Liver (tissue), 9 donors: ENCODE data around the gene WWOX. TPM values are rescaled to one million over a fixed set of nuclear protein-coding genes. Genes with fewer than 3 reads are reported as not detected.

Experiments
- DNase-seq: peaks from one replicate; pipeline ENCODE4 v3.0.0-alpha.2; 2017; ENCODE audit warnings: low spot score
- H3K27ac ChIP-seq, 2 donors: one replicate each; pipeline ENCODE4 v1.7.0; 2013; ENCODE audit warnings: inconsistent platforms in 2 of 2, low read length in 2 of 2, control low read depth in 1 of 2, low read depth in 1 of 2, mild to moderate bottlenecking in 1 of 2
- H3K27me3 ChIP-seq, 4 donors: one replicate each; pipeline versions ENCODE4 v1.6.1 to v1.7.0; 2013; ENCODE audit warnings: low read length in 3 of 4, inconsistent platforms in 1 of 4, mild to moderate bottlenecking in 1 of 4, moderate library complexity in 1 of 4; ENCODE audit not compliant: control insufficient read depth in 4 of 4, insufficient read depth in 4 of 4
- H3K36me3 ChIP-seq, 4 donors: one replicate each; pipeline versions ENCODE4 v1.6.1 to v1.7.0; 2013; ENCODE audit warnings: low read length in 3 of 4, mild to moderate bottlenecking in 3 of 4, low read depth in 1 of 4, moderate library complexity in 1 of 4; ENCODE audit not compliant: control insufficient read depth in 4 of 4, insufficient read depth in 3 of 4
- H3K4me1 ChIP-seq, 4 donors: one replicate each; pipeline versions ENCODE4 v1.6.1 to v1.7.0; 2013; ENCODE audit warnings: low read length in 3 of 4, mild to moderate bottlenecking in 3 of 4, moderate library complexity in 1 of 4; ENCODE audit not compliant: control insufficient read depth in 4 of 4, insufficient read depth in 4 of 4
- H3K4me3 ChIP-seq, 3 donors: one replicate each; pipeline versions ENCODE4 v1.6.1 to v1.7.0; 2013; ENCODE audit warnings: low read length in 3 of 3, control low read depth in 1 of 3, low read depth in 1 of 3, mild to moderate bottlenecking in 1 of 3
- H3K9ac ChIP-seq, 2 donors: one replicate each; pipeline ENCODE4 v1.7.0; 2013; ENCODE audit warnings: low read length in 2 of 2, mild to moderate bottlenecking in 2 of 2, moderate library complexity in 2 of 2, control low read depth in 1 of 2, low read depth in 1 of 2
- H3K9me3 ChIP-seq, 4 donors: one replicate each; pipeline versions ENCODE4 v1.6.1 to v1.7.0; 2013; ENCODE audit warnings: low read length in 3 of 4; ENCODE audit not compliant: control insufficient read depth in 4 of 4
- CTCF ChIP-seq: fragments of 150-350 bp; IDR thresholded peaks from 2 replicates; pipeline ENCODE4 v1.5.1; 2017; ENCODE audit warnings: improper control_type of control experiment, low read depth, low read length; ENCODE audit not compliant: missing input control
- FOXA1 ChIP-seq: IDR thresholded peaks from 2 replicates; pipeline ENCODE4 v1.6.1; 2016; ENCODE audit warnings: antibody characterized with exemption
- FOXA2 ChIP-seq: IDR thresholded peaks from 2 replicates; pipeline ENCODE4 v1.6.1; 2016; ENCODE audit warnings: antibody characterized with exemption
- HNF4A ChIP-seq, 2 donors: conservative IDR thresholded peaks; 2 replicates each; pipeline ENCODE4 v1.6.1; 2016; ENCODE audit warnings: antibody characterized with exemption in 2 of 2, mild to moderate bottlenecking in 2 of 2
- HNF4G ChIP-seq: IDR thresholded peaks from 2 replicates; pipeline ENCODE4 v1.6.1; 2016; ENCODE audit warnings: antibody characterized with exemption
- MAX ChIP-seq: IDR thresholded peaks from 2 replicates; pipeline ENCODE4 v1.6.1; 2016; ENCODE audit warnings: antibody characterized with exemption
- RAD21 ChIP-seq, 2 donors: IDR thresholded peaks; 2 replicates each; pipeline ENCODE4 v1.6.1; 2016; ENCODE audit warnings: antibody characterized with exemption in 2 of 2, mild to moderate bottlenecking in 2 of 2
- REST ChIP-seq: IDR thresholded peaks from 2 replicates; pipeline ENCODE4 v1.6.1; 2016; ENCODE audit warnings: antibody characterized with exemption, mild to moderate bottlenecking
- RXRA ChIP-seq, 2 donors: IDR thresholded peaks; 2 replicates each; pipeline ENCODE4 v1.6.1; 2017 to 2018; ENCODE audit warnings: antibody characterized with exemption in 2 of 2, mild to moderate bottlenecking in 1 of 2
- SP1 ChIP-seq: IDR thresholded peaks from 2 replicates; pipeline ENCODE4 v1.6.1; 2018; ENCODE audit warnings: antibody characterized with exemption, mild to moderate bottlenecking
- TAF1 ChIP-seq: conservative IDR thresholded peaks from 2 replicates; pipeline ENCODE4 v1.6.1; 2016; ENCODE audit warnings: antibody characterized with exemption, mild to moderate bottlenecking
- YY1 ChIP-seq: IDR thresholded peaks from 2 replicates; pipeline ENCODE4 v1.6.1; 2016; ENCODE audit warnings: antibody characterized with exemption, mild to moderate bottlenecking
- ZBTB33 ChIP-seq: IDR thresholded peaks from 2 replicates; pipeline ENCODE4 v1.6.1; 2016; ENCODE audit warnings: antibody characterized with exemption
- WGBS: extraction: QIAGEN DNeasy Blood & Tissue Kit; methylation state at CpG from one replicate; pipeline ENCODE4 v1.1.7; 2013; 5-methylcytosine and 5-hydroxymethylcytosine counted together
- polyA plus RNA-seq, 2 donors: library from polyadenylated mRNA; stranded (reverse) in 1 of 2; unstranded in 1 of 2; fragments of 200-250 nt in 1 of 2; fragments of >200 nt in 1 of 2; fragmentation: Nextera tagmentation in 1 of 2; extraction: Ambion mirVana in 1 of 2; gene quantifications; one replicate each; pipeline versions ENCODE4 v1.2.1 to v1.2.3, GENCODE V29; 2013 to 2015
- total RNA-seq, 2 donors: library from RNA; depleted of rRNA; stranded (reverse); fragments of >200 nt; gene quantifications; one replicate each; pipeline ENCODE4 v1.2.3, GENCODE V29; 2014
- donor health status: healthy.
- donor health status: healthy.
- donor health status: healthy.
- donor health status: healthy.
- donor health status: healthy.

The WWOX gene
- total and polyA plus RNA-seq, 4 donors: 9.8 to 46.0 (median 15.3) TPM

GRCh38 chr16:78791011-78791410 is 691.6 kb downstream of the WWOX start (continued):
- TF ChIP-seq HNF4G (no peak), CTCF (no peak), RAD21 (IDR thresholded peaks at IDR 0.05) (no peak)

- H3K27me3 ChIP-seq: no peaks in the 10 kb centered on the region
- DNase-seq: no peak
- no peak overlapping the region for H3K9ac ChIP-seq
- no peak overlapping the region for H3K4me3 ChIP-seq
- H3K9me3 ChIP-seq: no peaks in the 10 kb centered on the region
- H3K36me3 ChIP-seq: no peaks in the 10 kb centered on the region
- H3K4me1 ChIP-seq: no peaks in the 10 kb centered on the region
- H3K27ac ChIP-seq: no peak overlapping the region
- TF ChIP-seq REST: no peak
- TF ChIP-seq RXRA (IDR thresholded peaks at IDR 0.05): no peak
- TF ChIP-seq RAD21 (IDR thresholded peaks at IDR 0.05): no peak
- TF ChIP-seq TAF1: no peak
- no peak for TF ChIP-seq SP1
- no peak for TF ChIP-seq HNF4A (conservative IDR thresholded peaks at IDR 0.05)
- TF ChIP-seq FOXA2: no peak
- TF ChIP-seq FOXA1: no peak
- no peak for TF ChIP-seq ZBTB33
- WGBS: 84% methylated on average over 7 of the region's 7 CpGs
Measured at GRCh38 chr16:78791926-78792325, 692.5 kb downstream of the WWOX start.

- DNase-seq: no peak
- Histone ChIP-seq H3K9ac (no peak overlapping the region), H3K36me3 (no peaks in the 10 kb centered on the region), H3K9me3 (no peaks in the 10 kb centered on the region), H3K27ac (no peak overlapping the region), H3K27me3 (no peaks in the 10 kb centered on the region), H3K4me1 (no peaks in the 10 kb centered on the region), H3K4me3 (no peak overlapping the region)
- 97% methylated on average over 5 of the region's 5 CpGs for WGBS
- TF ChIP-seq RAD21 (IDR thresholded peaks at IDR 0.05): no peak
- no peak for TF ChIP-seq YY1
- no peak for TF ChIP-seq FOXA2
- no peak for TF ChIP-seq MAX
- TF ChIP-seq HNF4A (conservative IDR thresholded peaks at IDR 0.05): no peak
Measured at GRCh38 chr16:78792952-78793351, 693.5 kb downstream of the WWOX start.
